Fibroblast of skin of abdomen (primary cell): ENCODE data around the gene PRKG1.
A peak's percentile ranks its signal among the peaks of the same experiment; 100 is the strongest.
"Not testable (repeated sequence)": the region's sequence is repeated elsewhere in the genome, so short reads cannot be mapped to it uniquely, and the experiment has no call there.

ENCODE experiments used
- DNase-seq: peaks from one replicate; pipeline ENCODE4 v3.0.0-alpha.2; 2013

Gene PRKG1

DNA sequence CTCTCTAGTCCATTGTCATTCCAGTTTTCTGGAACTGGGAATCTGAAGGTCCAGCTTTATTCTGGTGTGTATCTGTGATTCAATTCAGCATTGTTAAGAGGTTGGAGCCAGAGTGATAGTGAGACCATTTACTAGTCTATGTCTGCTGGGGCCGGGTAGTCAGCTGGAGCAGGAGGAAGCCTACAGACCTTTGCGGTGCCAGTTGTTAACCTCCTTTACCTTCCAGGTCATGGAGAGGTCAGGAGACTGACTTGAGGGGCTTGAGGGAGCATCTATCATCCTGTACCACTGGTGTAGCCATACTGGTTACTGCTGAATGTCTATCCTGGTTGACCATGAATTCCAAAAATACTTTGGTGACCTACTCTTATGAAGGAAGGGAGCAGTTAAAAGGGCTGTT, 634.3 kb downstream of the PRKG1 start:
- DNase-seq: no peak

DNA sequence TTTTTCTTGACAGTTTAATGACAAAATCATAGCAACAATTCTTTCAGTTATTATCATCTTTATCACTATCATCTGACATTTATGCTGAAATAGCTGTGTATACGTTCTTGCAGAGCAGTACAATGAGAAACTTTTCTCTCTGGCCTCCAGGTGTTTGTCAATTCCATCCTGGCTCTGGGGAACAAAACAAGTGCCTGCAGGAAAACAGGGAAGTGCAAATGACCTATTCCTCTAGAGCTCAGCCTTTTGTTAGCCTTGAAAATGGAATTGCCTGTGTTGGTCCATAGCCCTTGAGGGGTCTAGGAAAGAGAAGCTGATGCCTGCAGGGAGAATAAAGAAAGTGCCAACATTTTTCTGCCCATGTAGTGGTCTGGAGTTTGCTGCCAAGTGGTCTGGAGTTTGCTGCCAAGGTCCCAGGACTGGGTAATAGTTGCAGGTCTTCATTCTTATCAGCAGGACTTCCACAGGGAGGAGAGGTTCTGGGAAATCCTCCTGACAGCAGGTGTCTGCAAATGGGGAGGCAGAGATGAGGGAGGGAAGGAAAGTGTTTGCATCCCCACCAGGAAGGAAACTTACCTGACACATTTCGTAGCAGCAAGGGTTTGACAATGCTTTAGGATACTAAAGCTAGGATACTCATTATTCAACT, 635.2 kb downstream of the PRKG1 start:
- no peak for DNase-seq

DNA sequence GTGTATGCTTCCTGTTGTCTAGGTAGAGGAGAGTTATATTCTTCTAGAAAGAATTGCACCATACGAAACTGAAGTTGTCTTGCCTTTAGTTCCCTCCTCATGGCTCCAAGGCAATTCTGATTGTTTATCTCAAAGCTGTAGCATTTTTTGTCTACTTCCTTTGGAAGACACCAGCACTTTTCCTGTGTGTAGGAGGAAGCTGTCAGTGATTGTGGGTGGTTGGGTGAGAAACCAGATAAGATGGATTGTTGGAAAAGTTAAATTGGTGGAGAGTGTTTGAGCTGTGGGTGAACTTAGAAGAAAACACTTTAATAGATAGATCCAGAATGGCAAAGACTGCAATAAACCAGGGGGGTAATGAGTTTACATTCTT, 637.2 kb downstream of the PRKG1 start:
- DNase-seq: no peak

DNA sequence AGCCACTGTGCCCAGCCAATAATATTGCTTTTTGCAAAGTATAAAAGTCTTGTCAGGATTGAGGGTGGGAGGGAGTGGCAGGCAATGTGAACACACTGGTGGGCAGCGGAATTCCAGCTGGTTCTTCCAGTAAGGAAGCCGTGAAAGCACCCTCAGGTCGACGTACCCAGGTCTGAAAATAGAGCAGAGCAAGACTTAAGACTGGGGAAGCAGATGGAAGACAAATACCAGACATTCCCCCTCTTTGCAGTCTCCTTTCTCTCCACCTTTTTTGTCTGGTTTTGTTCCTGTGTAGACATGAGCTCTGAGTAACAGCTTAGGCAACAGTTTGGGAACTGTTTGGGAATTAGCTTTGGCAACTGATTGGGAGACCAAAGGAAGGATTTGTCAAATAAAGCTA, 642.7 kb downstream of the PRKG1 start:
- peak; percentile 83 for DNase-seq

DNA sequence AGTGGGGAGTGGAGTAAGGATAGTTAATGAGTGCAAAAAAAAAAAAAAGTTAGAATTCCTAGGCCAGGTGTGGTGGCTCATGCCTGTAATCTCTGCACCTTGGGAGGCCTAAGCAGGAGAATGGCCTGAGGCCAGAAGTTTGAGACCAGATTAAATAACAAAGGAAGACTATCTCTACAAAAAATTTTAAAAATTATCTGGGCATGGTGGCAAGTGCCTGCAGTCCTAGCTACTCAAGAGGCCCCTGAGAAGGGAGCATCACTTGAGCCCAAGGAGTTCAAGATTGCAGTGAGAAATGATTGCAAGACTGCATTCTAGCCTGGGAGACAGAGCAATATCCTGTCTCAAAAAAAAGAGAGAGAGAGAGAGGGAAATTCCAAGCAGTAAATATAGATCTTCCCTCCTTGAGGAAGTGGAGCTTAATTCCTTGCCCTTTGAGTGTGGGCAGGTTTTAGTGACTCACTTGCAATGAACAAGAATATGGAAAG, 644.6 kb downstream of the PRKG1 start:
- DNase-seq: peak; percentile 84

DNA sequence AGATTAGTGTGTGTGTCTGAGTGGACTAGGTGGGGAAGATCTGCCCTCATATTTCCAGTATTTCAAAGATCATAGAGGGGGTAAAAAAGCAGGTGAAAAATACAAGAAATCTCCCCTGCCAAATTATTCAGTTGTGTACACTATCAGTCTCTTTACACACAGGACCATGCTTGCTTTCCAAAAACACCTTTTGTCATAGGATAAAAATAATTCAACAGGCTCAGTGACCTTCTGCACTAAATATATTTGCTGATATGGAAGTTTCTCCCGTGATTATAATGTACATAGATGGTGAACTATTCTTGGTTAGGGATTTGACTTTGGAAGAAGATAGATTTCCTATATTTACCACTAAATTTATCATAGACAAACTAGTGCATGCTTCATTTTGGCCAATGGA, 649.8 kb downstream of the PRKG1 start:
- no peak for DNase-seq

DNA sequence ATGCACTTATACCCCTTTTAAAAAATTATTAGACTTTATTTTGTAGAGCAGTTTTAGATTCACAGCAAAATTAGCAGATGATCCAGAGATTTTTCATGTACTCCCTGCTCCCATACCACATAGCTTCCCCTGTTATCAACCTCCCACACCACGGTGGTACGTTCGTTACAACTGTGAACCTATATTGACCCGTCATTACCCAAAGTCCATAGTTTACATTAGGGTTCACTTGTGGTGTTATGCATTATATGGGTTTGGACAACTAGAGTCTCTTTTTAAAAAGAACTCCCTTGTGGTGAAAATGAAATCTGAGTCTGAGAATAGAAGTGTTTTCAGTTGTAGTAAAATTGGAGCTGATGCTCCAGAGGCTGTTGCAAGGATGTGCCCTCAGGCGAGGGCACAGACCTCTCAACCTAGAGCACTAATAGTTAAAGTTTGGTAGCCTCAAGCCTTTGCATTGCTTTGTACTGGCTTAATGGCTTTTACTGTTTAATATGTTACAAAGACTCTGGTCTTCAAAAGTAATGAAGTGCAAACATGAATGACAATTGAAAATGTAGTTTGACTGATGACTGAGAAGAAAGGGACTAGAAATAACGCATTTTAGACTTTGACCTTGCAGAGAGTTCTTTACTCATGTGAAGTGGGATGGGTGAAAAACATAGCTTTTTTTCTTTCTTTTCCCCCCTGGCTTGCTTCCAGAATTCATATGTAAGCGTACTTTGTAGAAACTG, 655.7 kb downstream of the PRKG1 start:
- no peak for DNase-seq

DNA sequence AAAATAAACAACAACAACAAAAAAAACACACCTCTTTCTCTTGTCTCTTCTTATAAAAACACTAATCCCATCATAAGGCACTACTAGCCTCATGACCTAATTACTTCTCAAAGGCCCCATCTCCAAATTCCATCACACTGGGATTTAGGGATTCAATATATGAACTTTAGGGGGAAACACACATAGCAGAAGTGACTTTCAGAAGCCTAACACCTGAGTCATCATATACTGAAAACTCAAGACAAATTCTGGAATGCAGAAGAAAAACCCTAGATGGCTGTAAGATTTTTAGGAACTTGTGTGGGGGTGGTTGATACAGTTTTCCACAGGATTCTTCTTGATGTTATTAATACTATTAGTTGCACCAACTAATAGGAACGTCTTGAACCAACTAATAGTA, 658.8 kb downstream of the PRKG1 start:
- peak; percentile 84 for DNase-seq

DNA sequence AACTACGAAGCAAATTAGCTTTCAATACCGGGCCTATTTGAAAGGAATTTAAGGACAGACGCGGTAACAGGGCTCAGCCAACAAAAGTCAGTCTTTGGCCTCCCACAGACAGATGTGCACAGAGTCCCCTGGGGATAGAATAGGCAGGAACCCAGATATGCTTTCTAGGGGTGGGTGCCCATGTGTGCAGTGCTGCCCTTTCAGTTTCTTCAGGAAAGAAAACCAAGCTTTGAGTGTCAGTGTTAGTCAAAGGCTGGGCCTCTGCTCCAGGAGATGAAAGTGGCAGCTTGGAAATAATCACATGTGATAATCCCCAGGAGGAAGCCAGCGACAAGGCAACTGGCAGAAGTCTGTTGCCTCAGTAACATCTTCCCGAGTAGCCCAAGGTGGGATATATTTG, 668.9 kb downstream of the PRKG1 start:
- peak; percentile 27 for DNase-seq

DNA sequence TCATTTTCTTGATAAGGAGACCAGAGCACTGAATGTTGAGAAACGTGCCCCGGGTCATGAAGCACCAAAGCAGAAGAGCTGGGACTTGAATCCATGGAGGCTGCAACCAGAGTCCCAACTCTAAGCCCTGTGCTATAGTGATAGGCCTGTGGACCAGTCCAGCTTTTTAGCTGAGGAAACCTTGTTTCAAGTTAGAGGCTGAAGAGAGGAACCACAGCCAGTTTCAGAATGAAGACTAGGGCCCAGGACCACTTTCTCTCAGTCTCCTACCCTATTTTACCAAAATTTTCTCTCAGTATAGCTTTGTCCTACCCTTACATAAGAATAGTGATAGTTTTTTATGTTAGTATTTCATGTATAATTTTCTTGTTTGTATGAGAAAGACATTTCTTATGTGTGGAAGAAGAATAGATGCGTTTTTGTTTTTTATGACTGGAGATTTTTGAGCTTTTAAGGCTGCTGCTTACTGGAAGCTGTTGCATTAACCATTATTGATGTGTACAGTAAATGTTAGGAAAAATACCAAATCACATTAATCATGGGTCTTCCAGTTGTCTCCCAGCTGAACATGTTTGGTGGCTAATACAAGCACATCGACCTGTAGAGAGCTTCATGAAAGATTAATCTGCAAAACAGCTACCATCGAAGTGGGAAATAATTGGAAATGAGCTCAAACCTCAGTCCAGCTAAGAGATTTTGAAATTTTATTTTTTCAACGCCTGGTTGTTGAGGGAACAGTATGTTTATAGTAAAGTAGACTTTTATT, 670.1 kb downstream of the PRKG1 start:
- no peak for DNase-seq

DNA sequence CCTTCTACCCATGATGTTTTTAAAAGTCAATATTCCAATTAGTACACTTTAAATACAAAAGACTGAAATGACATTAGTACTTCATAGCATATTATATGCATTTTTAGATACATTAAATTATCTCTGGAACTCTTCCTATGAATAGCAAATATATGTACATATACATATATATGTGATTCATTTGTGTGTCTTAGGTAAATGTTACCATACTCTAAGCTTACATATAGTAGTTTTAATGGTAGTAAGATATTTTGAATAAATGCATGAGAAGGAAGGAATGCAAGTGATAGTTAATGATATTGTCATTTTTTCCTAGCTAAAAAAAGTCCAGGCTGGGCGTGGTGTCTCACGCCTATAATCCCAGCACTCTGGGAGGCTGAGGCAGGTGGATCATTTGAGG, 671.1 kb downstream of the PRKG1 start:
- no peak for DNase-seq

DNA sequence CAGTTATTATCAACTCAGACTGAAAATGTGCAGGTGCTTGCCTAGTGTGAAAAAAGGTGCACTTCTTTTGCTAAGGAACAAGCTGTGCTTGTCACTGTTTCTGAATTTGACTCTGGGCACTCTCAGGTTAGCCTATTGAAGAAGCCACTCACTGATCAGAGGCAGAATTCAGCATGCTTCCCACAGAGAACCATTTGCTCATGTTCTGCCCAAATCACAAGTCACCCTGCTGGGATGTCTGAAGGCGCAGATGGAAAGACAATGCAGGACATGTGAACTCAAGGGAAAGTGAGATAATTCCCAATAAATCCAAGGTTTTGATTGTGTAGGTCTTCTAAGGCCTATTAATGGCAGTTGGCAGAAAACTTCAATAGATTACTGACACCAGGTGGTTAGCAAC, 672.9 kb downstream of the PRKG1 start:
- no peak for DNase-seq

DNA sequence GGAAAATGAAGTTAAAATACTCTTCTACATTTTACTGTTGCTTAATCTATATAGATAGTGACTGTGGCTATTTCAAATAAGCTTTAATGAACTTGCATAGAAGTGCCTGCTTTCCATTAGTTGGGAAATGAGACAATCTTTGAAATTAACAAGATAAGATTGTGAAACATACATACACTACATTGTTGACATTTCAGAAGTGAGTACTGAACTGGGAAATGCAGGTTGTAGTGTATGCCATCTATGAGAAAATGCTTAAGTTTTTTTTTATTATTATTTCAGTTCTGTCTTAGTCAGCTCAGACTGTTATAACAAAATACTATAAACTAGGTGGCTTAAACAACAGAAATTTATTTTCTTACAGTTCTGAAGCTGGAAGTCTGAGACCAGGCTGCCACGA, 674.7 kb downstream of the PRKG1 start:
- no peak for DNase-seq

DNA sequence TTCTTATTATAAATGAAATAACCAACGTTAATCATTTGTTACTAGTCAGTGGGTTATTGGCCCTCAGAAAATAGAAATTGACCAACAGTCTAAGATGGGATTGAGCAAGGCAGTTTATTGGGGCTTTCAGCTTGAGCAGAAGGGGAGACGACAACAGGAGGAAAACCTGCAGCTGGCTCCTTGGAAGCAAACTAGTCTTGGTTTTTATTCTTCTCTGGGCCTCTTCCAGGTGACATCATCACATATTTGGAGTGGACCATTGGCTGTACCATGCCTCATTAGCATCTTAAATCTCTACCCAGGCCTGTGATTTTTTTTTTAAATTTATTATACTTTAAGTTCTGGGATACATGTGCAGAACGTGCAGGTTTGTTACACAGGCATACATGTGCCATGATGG, 684.1 kb downstream of the PRKG1 start:
- no peak for DNase-seq

DNA sequence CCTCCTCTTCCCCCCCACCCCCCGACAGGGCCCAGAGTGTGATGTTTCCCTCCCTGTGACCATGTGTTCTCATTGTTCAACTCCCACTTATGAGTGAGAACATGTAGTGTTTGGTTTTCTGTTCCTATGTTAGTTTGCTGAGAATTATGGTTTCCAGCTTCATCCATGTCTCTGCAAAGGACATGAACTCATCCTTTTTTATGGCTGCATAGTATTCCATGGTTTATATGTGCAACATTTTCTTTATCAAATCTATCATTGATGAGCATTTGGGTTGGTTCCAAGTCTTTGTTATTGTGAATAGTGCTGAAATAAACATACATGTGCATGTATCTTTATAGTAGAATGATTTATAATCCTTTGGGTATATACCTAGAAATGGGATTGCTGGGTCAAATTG, 684.6 kb downstream of the PRKG1 start:
- DNase-seq: not testable (repeated sequence)

DNA sequence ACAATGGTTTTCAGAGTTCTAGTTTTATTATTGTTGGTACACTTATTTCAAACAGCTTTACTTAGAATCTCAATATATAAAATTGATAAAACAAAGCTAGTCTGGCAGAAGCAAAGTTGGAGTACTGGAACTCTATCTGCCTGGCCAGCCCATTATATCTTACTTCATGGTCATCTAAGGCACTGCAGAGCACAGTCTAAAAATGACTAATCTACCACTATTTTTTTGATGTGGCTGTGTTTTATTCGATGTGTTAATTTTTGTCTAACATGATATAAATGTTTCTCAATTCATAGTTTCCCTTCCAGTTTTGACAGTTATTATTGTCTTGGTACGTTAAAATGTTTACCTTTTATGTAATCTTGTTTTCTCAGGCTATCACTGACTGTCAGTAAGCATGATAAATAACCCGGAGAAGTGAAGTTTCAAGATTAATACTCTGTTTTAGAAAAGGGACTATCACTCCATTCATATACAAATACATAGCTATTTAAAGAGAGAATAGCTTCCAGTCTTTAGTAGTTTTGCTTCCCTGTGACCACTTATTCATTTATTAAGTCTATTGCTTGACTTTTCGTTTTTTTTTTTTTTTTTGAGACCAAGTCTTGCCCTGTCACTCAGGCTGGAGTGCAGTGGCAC, 685.7 kb downstream of the PRKG1 start:
- no peak for DNase-seq

DNA sequence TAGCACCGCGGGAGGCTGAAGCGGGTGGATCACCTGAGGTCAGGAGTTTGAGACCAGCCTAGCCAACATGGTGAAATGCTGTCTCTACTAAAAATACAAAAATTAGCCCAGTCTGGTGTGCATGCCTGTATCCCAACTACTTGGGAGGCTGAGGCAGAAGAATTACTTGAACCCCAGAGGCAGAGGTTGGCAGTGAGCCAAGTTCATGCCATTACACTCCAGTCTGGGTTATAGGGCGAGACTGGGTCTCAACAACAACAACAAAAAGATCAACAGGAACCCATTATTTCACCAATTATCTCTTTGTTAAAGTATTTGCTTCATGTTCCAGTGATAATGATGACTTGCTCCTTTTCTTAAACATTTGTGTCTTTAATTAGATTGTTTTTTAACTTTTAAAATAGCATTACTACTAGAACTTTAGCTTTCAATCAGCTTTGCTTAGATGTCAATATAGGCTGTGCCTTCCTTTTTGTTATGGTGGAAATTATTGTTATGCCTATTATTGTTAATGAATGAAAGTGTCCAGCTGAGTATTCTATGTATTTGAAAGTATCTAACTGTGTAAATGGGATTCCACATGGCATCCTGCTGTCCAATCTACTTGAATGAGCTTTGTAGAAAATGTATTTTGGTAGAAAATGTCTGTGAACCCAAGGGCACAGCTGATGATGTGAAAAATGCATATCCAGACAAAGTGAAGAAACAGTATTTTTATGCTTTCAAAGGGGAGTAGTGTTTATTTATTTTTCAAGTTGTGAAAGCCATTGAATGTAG, 686.8 kb downstream of the PRKG1 start:
- DNase-seq: no peak

DNA sequence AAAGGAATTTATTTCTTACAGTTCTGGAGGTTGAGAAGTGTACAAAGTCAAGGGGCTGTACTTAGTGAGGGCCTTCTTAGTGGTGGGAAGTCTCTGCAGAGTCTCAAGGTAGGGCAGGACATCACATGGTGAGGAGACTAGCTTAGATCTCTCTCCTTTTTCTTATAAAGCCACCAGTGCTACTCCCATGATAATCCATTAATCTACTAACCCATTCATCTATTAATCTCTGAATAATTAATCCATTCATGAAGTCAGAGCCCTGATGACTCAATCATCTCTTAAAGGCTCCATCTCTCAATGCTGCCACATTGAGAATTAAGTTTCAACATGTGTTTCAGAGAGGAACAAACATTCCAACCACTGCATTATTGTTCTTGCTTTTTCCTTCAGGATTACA, 689.5 kb downstream of the PRKG1 start:
- DNase-seq: no peak

DNA sequence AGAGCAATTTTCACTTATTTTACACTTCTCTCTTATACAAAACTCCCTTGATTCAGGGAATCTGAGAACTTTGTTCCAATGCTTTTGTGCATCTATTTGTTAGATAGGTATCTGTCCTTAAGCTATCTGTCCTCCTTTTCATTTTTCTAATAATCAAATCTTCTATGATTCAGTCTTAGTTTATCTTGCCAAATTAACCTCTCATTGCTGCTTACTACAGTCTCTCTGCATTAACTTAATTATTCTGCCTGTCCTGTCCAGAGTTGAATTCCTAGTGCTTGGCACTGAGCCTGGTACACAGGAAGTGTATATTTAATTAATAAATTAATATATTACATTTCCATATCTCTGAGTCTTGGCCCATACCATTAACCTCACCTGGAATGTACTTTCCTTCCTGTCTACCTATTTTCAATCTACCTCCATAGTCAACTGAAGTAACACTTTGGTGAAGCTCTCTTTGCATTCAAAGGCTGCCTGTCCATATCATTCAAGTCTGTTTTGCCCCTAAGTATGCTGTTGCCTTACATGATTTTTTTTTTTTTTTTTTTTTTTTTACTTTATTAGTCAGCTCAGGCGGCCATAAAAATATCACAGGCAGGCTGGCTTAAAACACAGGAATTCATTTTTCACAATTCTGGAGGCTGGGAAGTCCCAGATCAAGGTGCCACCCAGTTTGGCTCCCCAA, 691.1 kb downstream of the PRKG1 start:
- DNase-seq: no peak

DNA sequence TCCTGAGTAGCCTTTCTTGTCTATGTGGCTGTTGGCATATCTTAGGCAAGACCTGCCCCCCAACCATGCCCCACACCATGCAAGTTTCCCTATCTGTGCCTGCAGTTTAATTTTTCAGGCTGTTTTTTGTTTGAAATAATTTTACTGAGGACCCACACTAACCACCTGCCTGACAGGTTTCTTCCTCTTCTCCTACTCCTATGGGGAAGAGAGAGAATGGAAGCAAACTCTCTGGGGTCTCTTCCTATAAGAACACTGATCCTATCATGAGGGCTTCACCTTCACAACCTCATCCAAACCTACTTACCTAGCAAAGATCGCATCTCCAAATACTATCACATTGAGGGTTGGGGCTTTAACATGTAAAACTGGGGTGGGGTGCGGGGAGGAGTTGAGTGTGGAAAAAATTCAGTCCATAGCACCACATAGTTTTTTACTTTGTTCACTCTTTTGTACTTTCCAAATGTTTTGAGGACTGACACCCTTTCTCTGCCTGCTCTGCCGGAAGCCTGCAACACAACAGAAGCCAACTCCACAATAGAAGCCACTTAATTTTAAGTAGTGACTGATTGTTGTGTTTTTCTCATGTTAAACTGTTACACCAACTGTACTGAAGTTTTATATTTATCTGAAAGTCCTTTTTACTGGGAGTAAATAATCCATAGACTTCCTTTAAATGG, 692.3 kb downstream of the PRKG1 start:
- no peak for DNase-seq

DNA sequence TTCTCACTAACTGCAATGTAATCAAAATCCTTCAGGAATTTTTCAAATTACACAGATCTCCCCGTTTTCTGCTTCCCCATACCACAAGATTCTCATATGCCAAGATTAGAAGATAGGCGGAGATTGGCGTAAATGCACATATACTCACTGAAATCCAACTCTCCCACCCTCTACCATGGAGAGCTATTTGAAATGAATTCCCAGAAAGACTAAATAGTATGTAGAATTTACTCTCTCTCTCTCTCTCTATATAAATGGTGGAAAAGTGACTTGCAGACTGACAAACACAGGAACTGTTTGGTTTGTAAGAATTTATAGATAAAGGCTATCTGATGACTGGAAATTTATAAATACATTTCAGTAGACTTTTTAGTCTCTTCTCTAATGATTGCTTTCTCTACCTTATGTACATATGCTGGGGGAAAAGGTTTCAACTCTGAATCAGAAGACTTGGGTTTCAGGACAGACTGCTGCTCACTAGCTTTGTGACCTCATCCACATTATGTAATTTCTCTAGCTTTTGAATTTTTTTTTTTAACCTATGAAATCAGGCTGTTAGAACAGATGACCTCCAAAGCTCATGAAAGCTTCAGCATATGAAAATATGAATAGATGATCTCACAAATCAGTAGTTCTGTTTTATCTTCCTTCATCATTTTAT, 692.9 kb downstream of the PRKG1 start:
- DNase-seq: no peak
